Fibroblast of the aortic adventitia (primary cell): ENCODE results near the gene SLC35F3. TPM values are rescaled to one million over a fixed set of nuclear protein-coding genes. Genes with fewer than 3 reads are reported as not detected.

Experiments used
- DNase-seq: peaks from one replicate; pipeline ENCODE4 v3.0.0-alpha.2; 2010; ENCODE audit warnings: low read depth
- H3K4me3 ChIP-seq: 2 replicates; pipeline ENCODE4 v1.5.1; 2011; ENCODE audit warnings: low read depth, mild to moderate bottlenecking, control low read depth, low read length, moderate library complexity
- CTCF ChIP-seq: IDR thresholded peaks from 2 replicates; pipeline ENCODE4 v1.5.1; 2011; ENCODE audit warnings: mild to moderate bottlenecking, low read length, control low read depth, inconsistent platforms; ENCODE audit not compliant: insufficient read depth
- total RNA-seq: library from RNA; depleted of rRNA; stranded (reverse); fragments of >200 nt; gene quantifications from 2 replicates; pipeline ENCODE4 v1.2.3, GENCODE V29; 2012; ENCODE audit warnings: low replicate concordance

The SLC35F3 gene
- not detected in 2 replicates for total RNA-seq

DNA sequence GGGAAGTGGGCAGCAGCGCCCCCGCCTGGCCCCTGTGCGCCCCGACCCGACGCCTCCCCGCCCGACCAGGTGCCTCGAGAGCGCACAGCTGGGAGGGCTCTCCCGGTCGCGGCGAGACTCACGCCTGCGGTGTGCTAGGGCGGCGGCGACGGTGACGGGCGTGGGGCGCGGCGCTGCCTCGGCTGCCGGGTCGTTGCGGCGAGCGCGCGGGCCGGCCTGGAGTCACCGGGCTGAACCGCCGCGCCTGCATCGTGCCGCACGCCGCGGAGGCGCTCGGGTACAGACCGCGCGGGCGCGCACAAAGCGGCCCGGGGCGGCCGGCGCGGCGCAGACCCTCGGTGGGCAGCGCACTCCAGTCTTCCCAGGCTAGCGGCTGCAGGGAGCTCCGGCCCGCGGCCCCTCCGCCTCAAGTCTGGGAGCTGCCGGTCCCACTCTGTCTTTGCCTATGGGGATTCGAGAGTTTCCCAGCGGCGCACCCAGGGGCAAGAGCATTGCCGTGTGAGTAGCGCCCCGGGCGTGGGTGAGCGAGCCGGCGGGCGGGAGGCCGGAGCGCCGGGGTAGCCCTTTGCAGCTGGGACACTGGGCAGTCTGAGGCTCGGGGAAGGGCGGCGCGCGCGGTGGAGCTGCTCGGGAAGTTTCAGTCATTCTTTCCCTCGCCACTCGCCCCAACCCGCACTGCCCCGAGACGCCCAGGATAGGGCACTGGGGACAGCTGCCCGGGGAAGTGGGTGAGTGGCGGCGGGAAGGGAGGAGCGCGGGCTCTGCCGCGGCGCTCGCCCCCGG lies at the start of gene SLC35F3:
SLC35F3 (plus strand) TSS at position 44 of the 783 bp plus-strand sequence.
- no peak within 1 kb of the TSS for H3K4me3 ChIP-seq
- DNase-seq, result no peak
- no peak for TF ChIP-seq CTCF

GRCh38 chr1:233859446-233859845 lies 45.0 kb upstream of the SLC35F3 start:
- H3K4me3 ChIP-seq, result no peak overlapping the region
- no peak for TF ChIP-seq CTCF
- no peak for DNase-seq

GRCh38 chr1:233863901-233864545 lies 40.5 kb upstream of the SLC35F3 start:
- DNase-seq, result no peak
- H3K4me3 ChIP-seq, result no peak overlapping the region
- no peak for TF ChIP-seq CTCF

- DNase-seq, result no peak
- TF ChIP-seq CTCF, result no peak
- no peak overlapping the region for H3K4me3 ChIP-seq
These were observed 39.9 kb upstream of the SLC35F3 start for GRCh38 chr1:233864578-233864977.

- no peak for DNase-seq
- no peak for TF ChIP-seq CTCF
- H3K4me3 ChIP-seq, result no peak overlapping the region
These were observed 39.3 kb upstream of the SLC35F3 start for GRCh38 chr1:233865216-233865615.

- DNase-seq, result no peak
- H3K4me3 ChIP-seq, result no peak overlapping the region
- no peak for TF ChIP-seq CTCF
These were observed 38.6 kb upstream of the SLC35F3 start for GRCh38 chr1:233865902-233866301.
